ENCODE data around the gene ZBTB9.

DNA sequence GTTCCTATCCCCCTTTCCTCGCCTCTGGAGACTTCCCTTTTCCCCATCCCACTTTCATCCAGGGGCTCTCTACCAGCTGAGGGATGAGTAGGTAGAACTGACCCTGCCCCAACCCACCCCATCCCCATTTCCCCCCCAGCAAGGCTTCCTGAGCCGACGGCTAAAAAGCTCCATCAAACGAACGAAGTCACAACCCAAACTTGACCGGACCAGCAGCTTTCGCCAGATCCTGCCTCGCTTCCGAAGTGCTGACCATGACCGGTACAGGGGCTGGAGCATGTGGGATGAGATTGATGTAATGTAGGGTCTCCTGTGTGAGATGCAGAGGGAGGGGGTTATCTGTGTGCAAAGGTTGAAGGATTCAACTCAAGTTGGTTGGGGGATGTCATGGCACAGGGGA lies 21.8 kb upstream of the ZBTB9 start:
- TF ChIP-seq, protein P1, sequence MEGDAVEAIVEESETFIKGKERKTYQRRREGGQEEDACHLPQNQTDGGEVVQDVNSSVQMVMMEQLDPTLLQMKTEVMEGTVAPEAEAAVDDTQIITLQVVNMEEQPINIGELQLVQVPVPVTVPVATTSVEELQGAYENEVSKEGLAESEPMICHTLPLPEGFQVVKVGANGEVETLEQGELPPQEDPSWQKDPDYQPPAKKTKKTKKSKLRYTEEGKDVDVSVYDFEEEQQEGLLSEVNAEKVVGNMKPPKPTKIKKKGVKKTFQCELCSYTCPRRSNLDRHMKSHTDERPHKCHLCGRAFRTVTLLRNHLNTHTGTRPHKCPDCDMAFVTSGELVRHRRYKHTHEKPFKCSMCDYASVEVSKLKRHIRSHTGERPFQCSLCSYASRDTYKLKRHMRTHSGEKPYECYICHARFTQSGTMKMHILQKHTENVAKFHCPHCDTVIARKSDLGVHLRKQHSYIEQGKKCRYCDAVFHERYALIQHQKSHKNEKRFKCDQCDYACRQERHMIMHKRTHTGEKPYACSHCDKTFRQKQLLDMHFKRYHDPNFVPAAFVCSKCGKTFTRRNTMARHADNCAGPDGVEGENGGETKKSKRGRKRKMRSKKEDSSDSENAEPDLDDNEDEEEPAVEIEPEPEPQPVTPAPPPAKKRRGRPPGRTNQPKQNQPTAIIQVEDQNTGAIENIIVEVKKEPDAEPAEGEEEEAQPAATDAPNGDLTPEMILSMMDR (IDR thresholded peaks at IDR 0.05) = no peak
- no peak for TF ChIP-seq EZH2 (IDR thresholded peaks at IDR 0.05; ENCODE audit: borderline replicate concordance, insufficient read depth, low read depth, low read length, poor library complexity, severe bottlenecking)

Data from B cell (primary cell).